H1 (cell line): ENCODE results near the gene BIRC5. TPM values are rescaled to one million over a fixed set of nuclear protein-coding genes. Genes with fewer than 3 reads are reported as not detected.

Experiments
- CTCF ChIA-PET: fragments of 300-600 bp; sonication (Branson Sonifier 250); formaldehyde crosslinking; loops from one replicate; lab custom pipeline; 2021; ENCODE audit not compliant: partially characterized antibody; lab: Charles Lee
- POLR2A ChIA-PET: fragments of 300-600 bp; sonication (Branson Sonifier 250); formaldehyde crosslinking; loops from one replicate; lab custom pipeline; 2021; ENCODE audit warnings: inconsistent platforms; ENCODE audit not compliant: partially characterized antibody; lab: Charles Lee
- DNase-seq, 2 experiments: peaks; one replicate each; pipeline versions ENCODE4 v3.0.0 to v3.0.0-alpha.2; 2010 to 2022; ENCODE audit warnings: low spot score in 2 of 2, low read depth in 1 of 2, mixed read lengths in 1 of 2
- FAIRE-seq: peaks from 2 replicates; lab custom pipeline; 2011; peaks lifted over from hg19 to GRCh38; lab: Jason Lieb, UNC
- H2AFZ ChIP-seq: 2 replicates; pipeline ENCODE4 v1.8.1; 2012; ENCODE audit warnings: low read length, inconsistent platforms
- H2AK5ac ChIP-seq: 2 replicates; pipeline ENCODE4 v1.6.1; 2013; ENCODE audit warnings: low read depth, low read length
- H2BK120ac ChIP-seq: replicated peaks from 2 replicates; pipeline ENCODE3; 2013; ENCODE audit warnings: low read depth, low read length, inconsistent platforms
- H2BK12ac ChIP-seq: 2 replicates; pipeline ENCODE4 v1.6.1; 2013; ENCODE audit warnings: low read depth, low read length
- H2BK15ac ChIP-seq: 2 replicates; pipeline ENCODE4 v1.6.1; 2013; ENCODE audit warnings: low read length
- H2BK20ac ChIP-seq: 2 replicates; pipeline ENCODE4 v1.6.1; 2013; ENCODE audit warnings: low read length
- H2BK5ac ChIP-seq: 2 replicates; pipeline ENCODE4 v1.6.1; 2013; ENCODE audit warnings: low read depth, low read length
- H3K14ac ChIP-seq: 2 replicates; pipeline ENCODE4 v1.6.1; 2013; ENCODE audit warnings: inconsistent platforms; ENCODE audit not compliant: insufficient read length
- H3K18ac ChIP-seq: 2 replicates; pipeline ENCODE4 v1.6.1; 2013; ENCODE audit warnings: low read length; ENCODE audit errors: extremely low read depth
- H3K23ac ChIP-seq: 2 replicates; pipeline ENCODE4 v1.6.1; 2013; ENCODE audit warnings: inconsistent platforms; ENCODE audit not compliant: insufficient read length
- H3K23me2 ChIP-seq: 2 replicates; pipeline ENCODE4 v1.6.1; 2013; ENCODE audit warnings: low read depth, low read length
- H3K27ac ChIP-seq: 2 replicates; pipeline ENCODE4 v1.6.1; 2011; ENCODE audit warnings: low read depth, low read length, inconsistent platforms
- H3K27me3 ChIP-seq, 4 experiments: replicated peaks in 1 of 4; 1 replicate in 1 of 4; 2 replicates in 3 of 4; pipeline versions ENCODE4 v1.6.1 to v1.8.1; 2011 to 2013; ENCODE audit warnings: low read length in 3 of 4, mild to moderate bottlenecking in 3 of 4, inconsistent platforms in 2 of 4, mixed read lengths in 2 of 4, moderate library complexity in 1 of 4; ENCODE audit not compliant: control insufficient read depth in 3 of 4, insufficient read depth in 3 of 4; ENCODE audit errors: extremely low read depth in 1 of 4
- H3K36me3 ChIP-seq, 4 experiments: 2 replicates each; pipeline versions ENCODE4 v1.6.1 to v1.8.1; 2011 to 2013; ENCODE audit warnings: mild to moderate bottlenecking in 4 of 4, low read length in 3 of 4, moderate library complexity in 2 of 4, control low read depth in 1 of 4, inconsistent platforms in 1 of 4; ENCODE audit not compliant: insufficient read depth in 4 of 4, control insufficient read depth in 2 of 4
- H3K4ac ChIP-seq: replicated peaks from 2 replicates; pipeline ENCODE3; 2013; ENCODE audit warnings: low read length, low read depth, mixed read lengths, inconsistent platforms; ENCODE audit not compliant: insufficient read length
- H3K4me1 ChIP-seq, 4 experiments: replicated peaks in 1 of 4; 1 replicate in 1 of 4; 2 replicates in 3 of 4; pipeline versions ENCODE4 v1.6.1 to v1.8.1; 2011 to 2013; ENCODE audit warnings: low read length in 3 of 4, inconsistent platforms in 2 of 4, mixed read lengths in 1 of 4; ENCODE audit not compliant: insufficient read depth in 4 of 4, control insufficient read depth in 3 of 4
- H3K4me2 ChIP-seq, 2 experiments: 2 replicates each; pipeline versions ENCODE4 v1.6.1 to v1.8.1; 2011 to 2013; ENCODE audit warnings: low read depth in 2 of 2, low read length in 2 of 2, control low read depth in 1 of 2, inconsistent platforms in 1 of 2, mild to moderate bottlenecking in 1 of 2; ENCODE audit not compliant: insufficient read depth in 1 of 2
- H3K4me3 ChIP-seq, 4 experiments: fragments of 200-600, 300-600 bp in 1 of 4; sonication (generic), shearing (Covaris generic), sonication (Bioruptor Twin) in 1 of 4; 2 replicates each; pipeline versions ENCODE4 v1.5.1 to v1.8.1; 2011 to 2016; ENCODE audit warnings: low read length in 4 of 4, low read depth in 3 of 4, control low read depth in 2 of 4, inconsistent platforms in 2 of 4, mild to moderate bottlenecking in 2 of 4, mixed read lengths in 1 of 4, moderate library complexity in 1 of 4; ENCODE audit not compliant: insufficient read depth in 2 of 4; ENCODE audit errors: extremely low read depth in 1 of 4
- H3K56ac ChIP-seq: replicated peaks from 2 replicates; pipeline ENCODE3; 2013; ENCODE audit warnings: low read depth, mild to moderate bottlenecking, mixed read lengths, low read length, inconsistent platforms; ENCODE audit not compliant: insufficient read length
- H3K79me1 ChIP-seq: 2 replicates; pipeline ENCODE4 v1.6.1; 2013; ENCODE audit warnings: low read depth, low read length, control low read depth
- H3K79me2 ChIP-seq, 2 experiments: 2 replicates each; pipeline versions ENCODE4 v1.6.1 to v1.8.1; 2012 to 2013; ENCODE audit warnings: low read length in 2 of 2, mild to moderate bottlenecking in 2 of 2, inconsistent platforms in 1 of 2; ENCODE audit not compliant: insufficient read depth in 2 of 2, control insufficient read depth in 1 of 2
- H3K9ac ChIP-seq, 4 experiments: replicated peaks in 1 of 4; 1 replicate in 1 of 4; 2 replicates in 3 of 4; pipeline versions ENCODE4 v1.6.1 to v1.8.1; 2011 to 2013; ENCODE audit warnings: low read depth in 3 of 4, low read length in 3 of 4, control low read depth in 2 of 4, mild to moderate bottlenecking in 2 of 4, moderate library complexity in 2 of 4, inconsistent platforms in 1 of 4; ENCODE audit errors: extremely low read depth in 1 of 4
- H3K9me3 ChIP-seq, 2 experiments: 2 replicates each; pipeline versions ENCODE4 v1.6.1 to v1.8.1; 2012 to 2013; ENCODE audit warnings: mild to moderate bottlenecking in 2 of 2, moderate library complexity in 2 of 2, control low read depth in 1 of 2, inconsistent platforms in 1 of 2, low read depth in 1 of 2, low read length in 1 of 2, mixed read lengths in 1 of 2; ENCODE audit not compliant: insufficient read depth in 2 of 2
- H4K20me1 ChIP-seq, 2 experiments: replicated peaks in 1 of 2; 2 replicates each; pipeline versions ENCODE3 to v1.8.1; 2011 to 2013; ENCODE audit warnings: inconsistent platforms in 2 of 2, low read length in 2 of 2, mild to moderate bottlenecking in 1 of 2; ENCODE audit not compliant: insufficient read depth in 2 of 2, control insufficient read depth in 1 of 2
- H4K5ac ChIP-seq: 2 replicates; pipeline ENCODE4 v1.6.1; 2013; ENCODE audit warnings: low read length, low read depth, mixed read lengths, inconsistent platforms; ENCODE audit not compliant: insufficient read length
- H4K8ac ChIP-seq: 2 replicates; pipeline ENCODE4 v1.8.0; 2013; ENCODE audit warnings: mild to moderate bottlenecking, moderate library complexity, low read length, inconsistent platforms; ENCODE audit not compliant: insufficient read depth; ENCODE audit errors: extremely low read depth
- H4K91ac ChIP-seq: replicated peaks from 2 replicates; pipeline ENCODE3; 2013; ENCODE audit warnings: low read length, mixed read lengths, inconsistent platforms; ENCODE audit not compliant: insufficient read length
- BRCA1 ChIP-seq: IDR thresholded peaks from 2 replicates; pipeline ENCODE4 v1.6.1; 2012; ENCODE audit warnings: low read depth, low read length, improper control_type of control experiment
- KDM4A ChIP-seq: IDR thresholded peaks from one replicate; pipeline ENCODE4 v1.7.1; 2012; ENCODE audit warnings: low read depth, mild to moderate bottlenecking, moderate library complexity, low read length, inconsistent platforms; ENCODE audit not compliant: severe bottlenecking
- POLR2AphosphoS5 ChIP-seq: IDR thresholded peaks from 2 replicates; pipeline ENCODE4 v1.6.1; 2011; ENCODE audit warnings: low read depth, low read length
- RBBP5 ChIP-seq: IDR thresholded peaks from 2 replicates; pipeline ENCODE4 v1.7.1; 2012; ENCODE audit warnings: low read depth, mild to moderate bottlenecking, inconsistent platforms, low read length, moderate library complexity, borderline replicate concordance
- RXRA ChIP-seq: IDR thresholded peaks from 2 replicates; pipeline ENCODE4 v1.6.1; 2011; ENCODE audit warnings: low read depth, mild to moderate bottlenecking, low read length, moderate library complexity; ENCODE audit not compliant: insufficient read depth
- SIX5 ChIP-seq: IDR thresholded peaks from 2 replicates; pipeline ENCODE4 v1.6.1; 2011; ENCODE audit warnings: mild to moderate bottlenecking, low read depth, low read length
- WGBS, 2 experiments: shearing (Covaris generic) in 1 of 2; methylation state at CpG; one replicate each; pipeline versions ENCODE4 v1.1.6 to v1.1.7; 2013 to 2015; ENCODE audit warnings: low lambda C conversion rate in 2 of 2, mixed read lengths in 2 of 2, inconsistent platforms in 1 of 2, low coverage in 1 of 2, missing lambda C conversion rate in 1 of 2; ENCODE audit not compliant: insufficient replicate concordance in 2 of 2, insufficient coverage in 1 of 2, insufficient read length in 1 of 2; ENCODE audit errors: extremely low coverage in 1 of 2, missing lambda C conversion rate in 1 of 2; 5-methylcytosine and 5-hydroxymethylcytosine counted together
- polyA plus RNA-seq, 7 experiments: library from polyadenylated mRNA; depleted of rRNA in 3 of 7; stranded (reverse) in 5 of 7; unstranded in 2 of 7; fragments of >200 nt in 5 of 7; fragments of 200-250 nt in 2 of 7; gene quantifications; 1 replicate in 5 of 7; 2 replicates in 1 of 7; 4 replicates in 1 of 7; pipeline versions ENCODE4 v1.2.1 to v1.2.3, GENCODE V29; 2011 to 2013; ENCODE audit warnings: missing spikeins in 2 of 7, mixed read lengths in 2 of 7
- total RNA-seq: library from RNA; stranded (reverse); fragmentation: NEBNext Ultra II Directional; extraction: Animal tissue kit (Norgen Biotek cat#: 25700); gene quantifications from 2 replicates; pipeline ENCODE4 v1.2.1, GENCODE V29; 2021
- TF ChIP-seq, protein P1 (sequence below): IDR thresholded peaks from 2 replicates; pipeline ENCODE4 v1.6.1; 2011; ENCODE audit warnings: low read depth, mild to moderate bottlenecking, low read length; ENCODE audit not compliant: insufficient read depth
- TF ChIP-seq, protein P2 (sequence below): IDR thresholded peaks from 2 replicates; pipeline ENCODE4 v1.6.1; 2012; ENCODE audit warnings: low read length, inconsistent platforms

Gene BIRC5
- total and polyA plus RNA-seq, 2 of the 8 experiments (the other 6 are each of a cell fraction or from before 2014, with no cell fraction given): 42.2 to 108 TPM

DNA sequence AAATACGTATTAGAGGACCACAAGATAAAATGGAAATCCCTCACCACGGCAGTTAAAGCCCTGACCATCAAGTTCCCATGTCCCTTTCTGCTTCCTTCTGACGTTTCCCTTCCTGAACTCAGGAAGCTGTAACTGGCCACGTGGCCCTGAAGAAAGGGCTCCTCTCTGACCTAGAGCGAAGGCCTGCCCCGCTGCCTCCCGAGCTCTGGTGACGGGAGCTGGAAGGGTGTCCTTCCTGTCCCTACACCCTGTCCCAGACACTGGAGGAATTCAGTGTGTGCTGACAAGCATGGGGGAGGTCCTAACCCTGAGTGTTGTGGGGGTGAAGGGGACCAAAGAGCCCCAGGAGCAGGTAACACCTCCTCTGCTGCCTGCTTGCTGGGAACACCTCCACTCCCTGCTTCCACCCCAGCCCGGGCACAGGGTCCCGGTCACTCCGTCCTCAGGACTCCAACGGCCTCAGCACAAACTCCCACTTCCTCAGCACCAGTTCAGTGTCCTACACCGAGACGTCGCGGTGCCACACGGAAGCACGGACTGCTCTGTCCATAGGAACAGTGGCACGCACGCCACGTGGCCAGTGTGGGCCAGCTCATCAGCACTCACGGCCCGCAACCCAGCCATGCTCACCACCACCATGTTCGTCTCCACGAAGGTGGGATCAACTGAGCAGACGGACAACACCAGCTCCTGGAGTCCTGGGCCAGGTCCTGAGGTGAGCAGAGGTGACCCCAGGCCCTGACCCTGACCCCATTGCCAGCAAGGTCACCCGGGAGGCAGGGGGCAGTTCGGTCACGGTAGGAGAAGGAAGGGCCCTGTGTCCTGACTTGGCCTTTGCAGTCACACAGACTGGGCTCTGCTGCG, 34.2 kb downstream of the BIRC5 start:
- no peak for DNase-seq
- peak overlapping the region; percentile 76 for H4K91ac ChIP-seq
- no peak overlapping the region for H3K9ac ChIP-seq
- peak overlapping the region; percentile 72; the same call in 1 of the 2 replicates for H2BK20ac ChIP-seq
- no peak overlapping the region for H3K4me2 ChIP-seq
- H3K18ac ChIP-seq: no peak overlapping the region
- H2BK120ac ChIP-seq: no peak overlapping the region
- H3K4me3 ChIP-seq: no peak overlapping the region
- H3K36me3 ChIP-seq: no peaks in the 10 kb centered on the region
- ChIA-PET POLR2A (interaction anchor here (1.0 to 1.5 kb wide), 2 partner anchors 16 to 61 kb away, joined by 3 to 4 read pairs; partner anchors contain the start of genes AFMID and TK1), CTCF (interaction anchor here (0.5 to 5.6 kb wide), 12 partner anchors 10 to 198 kb away, joined by 3 to 53 read pairs (median 6); no protein-coding TSS in a partner anchor)
- H3K23ac ChIP-seq: no peak overlapping the region
- H2AFZ ChIP-seq: no peak overlapping the region
- H3K23me2 ChIP-seq: no peaks in the 10 kb centered on the region; the same call in 1 of the 2 replicates
- H2BK12ac ChIP-seq: peak overlapping the region; percentile 71; the same call in 1 of the 2 replicates
- H3K79me1 ChIP-seq: no peaks in the 10 kb centered on the region
- WGBS, 2 experiments: 94% methylated on average over 23 of the region's 30 CpGs; no CpG with 5 or more reads in 1 of the 2 experiments
- no peak overlapping the region for H3K14ac ChIP-seq
- H4K8ac ChIP-seq: peak overlapping the region; percentile 73; the same call in 1 of the 2 replicates
- peak overlapping the region; percentile 83 for H3K4ac ChIP-seq
- H3K56ac ChIP-seq: no peak overlapping the region
- no peaks in the 10 kb centered on the region for H3K79me2 ChIP-seq
- H2BK5ac ChIP-seq: peak overlapping the region; percentile 80; the same call in 1 of the 2 replicates
- no peaks in the 10 kb centered on the region for H3K9me3 ChIP-seq
- H3K27ac ChIP-seq: no peak overlapping the region
- no peaks in the 10 kb centered on the region for H3K27me3 ChIP-seq
- H3K4me1 ChIP-seq: peaks cover 0 to 18% (median 11%) of the 10 kb centered on the region in 4 experiments; a peak in 5 of 7 replicates
- H2BK15ac ChIP-seq: peak overlapping the region; percentile 95
- no peaks in the 10 kb centered on the region for H4K20me1 ChIP-seq
- H4K5ac ChIP-seq: no peak overlapping the region
- FAIRE-seq: no peak
- peak overlapping the region; percentile 89; the same call in 1 of the 2 replicates for H2AK5ac ChIP-seq
- TF ChIP-seq SIX5: no peak
- TF ChIP-seq, protein P1, sequence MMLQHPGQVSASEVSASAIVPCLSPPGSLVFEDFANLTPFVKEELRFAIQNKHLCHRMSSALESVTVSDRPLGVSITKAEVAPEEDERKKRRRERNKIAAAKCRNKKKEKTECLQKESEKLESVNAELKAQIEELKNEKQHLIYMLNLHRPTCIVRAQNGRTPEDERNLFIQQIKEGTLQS: no peak
- no peak for TF ChIP-seq RBBP5
- TF ChIP-seq, protein P2, sequence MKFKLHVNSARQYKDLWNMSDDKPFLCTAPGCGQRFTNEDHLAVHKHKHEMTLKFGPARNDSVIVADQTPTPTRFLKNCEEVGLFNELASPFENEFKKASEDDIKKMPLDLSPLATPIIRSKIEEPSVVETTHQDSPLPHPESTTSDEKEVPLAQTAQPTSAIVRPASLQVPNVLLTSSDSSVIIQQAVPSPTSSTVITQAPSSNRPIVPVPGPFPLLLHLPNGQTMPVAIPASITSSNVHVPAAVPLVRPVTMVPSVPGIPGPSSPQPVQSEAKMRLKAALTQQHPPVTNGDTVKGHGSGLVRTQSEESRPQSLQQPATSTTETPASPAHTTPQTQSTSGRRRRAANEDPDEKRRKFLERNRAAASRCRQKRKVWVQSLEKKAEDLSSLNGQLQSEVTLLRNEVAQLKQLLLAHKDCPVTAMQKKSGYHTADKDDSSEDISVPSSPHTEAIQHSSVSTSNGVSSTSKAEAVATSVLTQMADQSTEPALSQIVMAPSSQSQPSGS: no peak
- TF ChIP-seq RXRA: no peak
- no peak for TF ChIP-seq POLR2AphosphoS5
- TF ChIP-seq KDM4A: no peak
- no peak for TF ChIP-seq BRCA1
